Measurements from ENCODE around the gene CACNB4. TPM values are rescaled to one million over a fixed set of nuclear protein-coding genes. Genes with fewer than 3 reads are reported as not detected.

CACNB4 gene
- total RNA-seq, 2 experiments from 2014 or later = 0.06 to 0.76 TPM

GRCh38 chr2:151861174-151861573, 237.7 kb downstream of the CACNB4 start:
- TF ChIP-seq, protein P1, sequence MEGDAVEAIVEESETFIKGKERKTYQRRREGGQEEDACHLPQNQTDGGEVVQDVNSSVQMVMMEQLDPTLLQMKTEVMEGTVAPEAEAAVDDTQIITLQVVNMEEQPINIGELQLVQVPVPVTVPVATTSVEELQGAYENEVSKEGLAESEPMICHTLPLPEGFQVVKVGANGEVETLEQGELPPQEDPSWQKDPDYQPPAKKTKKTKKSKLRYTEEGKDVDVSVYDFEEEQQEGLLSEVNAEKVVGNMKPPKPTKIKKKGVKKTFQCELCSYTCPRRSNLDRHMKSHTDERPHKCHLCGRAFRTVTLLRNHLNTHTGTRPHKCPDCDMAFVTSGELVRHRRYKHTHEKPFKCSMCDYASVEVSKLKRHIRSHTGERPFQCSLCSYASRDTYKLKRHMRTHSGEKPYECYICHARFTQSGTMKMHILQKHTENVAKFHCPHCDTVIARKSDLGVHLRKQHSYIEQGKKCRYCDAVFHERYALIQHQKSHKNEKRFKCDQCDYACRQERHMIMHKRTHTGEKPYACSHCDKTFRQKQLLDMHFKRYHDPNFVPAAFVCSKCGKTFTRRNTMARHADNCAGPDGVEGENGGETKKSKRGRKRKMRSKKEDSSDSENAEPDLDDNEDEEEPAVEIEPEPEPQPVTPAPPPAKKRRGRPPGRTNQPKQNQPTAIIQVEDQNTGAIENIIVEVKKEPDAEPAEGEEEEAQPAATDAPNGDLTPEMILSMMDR (conservative IDR thresholded peaks at IDR 0.05; ENCODE audit: low read length) = no peak
- no peak for TF ChIP-seq EZH2phosphoT487 (IDR thresholded peaks at IDR 0.05; ENCODE audit: borderline replicate concordance, low read depth, low read length)
- Histone ChIP-seq H2AFZ (ENCODE audit: low read length) (no peak overlapping the region), H3K9me2 (ENCODE audit: insufficient read depth, low read length) (no peaks in the 10 kb centered on the region), H3K4me3 (ENCODE audit: low read depth, low read length, poor library complexity, severe bottlenecking) (no peak overlapping the region), H3K79me2 (ENCODE audit: insufficient read depth, low read depth, low read length) (no peaks in the 10 kb centered on the region), H3K9me3 (ENCODE audit: low read length) (no peaks in the 10 kb centered on the region), H3K36me3 (ENCODE audit: insufficient read depth, low read length) (no peaks in the 10 kb centered on the region), H3K4me2 (ENCODE audit: low read length) (no peak overlapping the region), H3K27ac (ENCODE audit: low read depth, low read length, poor library complexity, severe bottlenecking) (no peak overlapping the region), H4K20me1 (ENCODE audit: insufficient read depth, low read length) (no peaks in the 10 kb centered on the region), H3K4me1 (ENCODE audit: insufficient read depth, low read length, poor library complexity, severe bottlenecking) (no peaks in the 10 kb centered on the region)
- BruUV-seq (replicated peaks) = no TSS peak
- POLR2A ChIA-PET = interaction anchor here (0.8 to 2.3 kb wide), 3 partner anchors 17 to 51 kb away, joined by 3 to 6 read pairs (median 5); no protein-coding TSS in a partner anchor
- intact Hi-C loops (cut with micrococcal nuclease; ENCODE audit: unreplicated experiment) = no loop called here
- no peak for DNase-seq (ENCODE audit: low spot score)
- CTCF ChIA-PET (ENCODE audit: unreplicated experiment) = no interaction called here

DNA sequence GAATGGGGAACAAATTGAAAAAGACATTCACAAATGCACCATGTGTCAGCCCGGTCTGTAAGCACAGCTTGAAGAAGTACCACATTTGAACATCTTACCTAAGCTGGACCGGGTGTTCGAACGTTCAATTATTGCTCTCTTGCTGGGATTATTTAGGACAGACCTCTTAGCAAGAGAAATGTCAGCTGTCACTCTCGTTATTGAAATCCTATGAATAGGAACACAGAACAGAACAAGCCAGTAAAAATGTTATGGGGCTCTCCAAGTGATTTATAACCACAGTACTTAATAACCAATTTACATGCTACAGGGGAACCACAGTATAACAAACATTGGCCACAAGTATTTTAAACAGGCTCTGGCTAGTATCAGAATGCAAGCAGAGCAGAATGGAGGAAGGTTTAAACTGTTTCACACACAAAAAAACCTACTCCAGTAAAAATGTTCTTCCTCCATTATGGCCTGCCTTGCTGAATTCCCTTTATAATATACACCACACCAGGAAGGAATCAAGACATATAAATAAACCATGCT, 238.2 kb downstream of the CACNB4 start:
- Histone ChIP-seq H3K4me2 (ENCODE audit: low read length) (no peak overlapping the region), H2AFZ (ENCODE audit: low read length) (no peak overlapping the region), H3K4me3 (ENCODE audit: low read depth, low read length, poor library complexity, severe bottlenecking) (no peak overlapping the region), H3K9me3 (ENCODE audit: low read length) (no peaks in the 10 kb centered on the region), H3K9me2 (ENCODE audit: insufficient read depth, low read length) (no peaks in the 10 kb centered on the region), H3K79me2 (ENCODE audit: insufficient read depth, low read depth, low read length) (no peaks in the 10 kb centered on the region), H3K36me3 (ENCODE audit: insufficient read depth, low read length) (no peaks in the 10 kb centered on the region), H4K20me1 (ENCODE audit: insufficient read depth, low read length) (no peaks in the 10 kb centered on the region), H3K27ac (ENCODE audit: low read depth, low read length, poor library complexity, severe bottlenecking) (no peak overlapping the region), H3K4me1 (ENCODE audit: insufficient read depth, low read length, poor library complexity, severe bottlenecking) (peaks cover 3% of the 10 kb centered on the region)
- no TSS peak for BruUV-seq (replicated peaks)
- intact Hi-C loops (cut with micrococcal nuclease; ENCODE audit: unreplicated experiment) = no loop called here
- no peak for TF ChIP-seq EZH2phosphoT487 (IDR thresholded peaks at IDR 0.05; ENCODE audit: borderline replicate concordance, low read depth, low read length)
- TF ChIP-seq, protein P1 (conservative IDR thresholded peaks at IDR 0.05; ENCODE audit: low read length) = no peak
- POLR2A ChIA-PET = interaction anchor here (0.8 to 1.4 kb wide), 4 partner anchors 15 to 51 kb away, joined by 3 to 5 read pairs (median 3); no protein-coding TSS in a partner anchor
- DNase-seq (ENCODE audit: low spot score) = no peak
- CTCF ChIA-PET (ENCODE audit: unreplicated experiment) = no interaction called here

- Histone ChIP-seq H4K20me1 (ENCODE audit: insufficient read depth, low read length) (no peaks in the 10 kb centered on the region), H3K9me3 (ENCODE audit: low read length) (no peaks in the 10 kb centered on the region), H3K4me1 (ENCODE audit: insufficient read depth, low read length, poor library complexity, severe bottlenecking) (peaks cover 7% of the 10 kb centered on the region), H3K36me3 (ENCODE audit: insufficient read depth, low read length) (no peaks in the 10 kb centered on the region), H3K27ac (ENCODE audit: low read depth, low read length, poor library complexity, severe bottlenecking) (no peak overlapping the region), H3K79me2 (ENCODE audit: insufficient read depth, low read depth, low read length) (no peaks in the 10 kb centered on the region), H3K9me2 (ENCODE audit: insufficient read depth, low read length) (no peaks in the 10 kb centered on the region), H3K4me2 (ENCODE audit: low read length) (no peak overlapping the region), H3K4me3 (ENCODE audit: low read depth, low read length, poor library complexity, severe bottlenecking) (no peak overlapping the region), H2AFZ (ENCODE audit: low read length) (no peak overlapping the region)
- POLR2A ChIA-PET = interaction anchor here (0.8 to 1.4 kb wide), 4 partner anchors 15 to 50 kb away, joined by 3 to 5 read pairs (median 3); no protein-coding TSS in a partner anchor
- intact Hi-C loops (cut with micrococcal nuclease; ENCODE audit: unreplicated experiment) = no loop called here
- TF ChIP-seq EZH2phosphoT487 (IDR thresholded peaks at IDR 0.05; ENCODE audit: borderline replicate concordance, low read depth, low read length) = no peak
- TF ChIP-seq, protein P1 (conservative IDR thresholded peaks at IDR 0.05; ENCODE audit: low read length) = no peak
- CTCF ChIA-PET (ENCODE audit: unreplicated experiment) = no interaction called here
- no TSS peak for BruUV-seq (replicated peaks)
- no peak for DNase-seq (ENCODE audit: low spot score)
Measured at GRCh38 chr2:151860210-151860609, 238.6 kb downstream of the CACNB4 start.

Data from OCI-LY7 (cell line).